HG03469 (cell line): Measurements from ENCODE around the gene AMOTL1.
"Not testable (repeated sequence)": the region's sequence is repeated elsewhere in the genome, so short reads cannot be mapped to it uniquely, and the experiment has no call there.

Experiments
- ATAC-seq: cut with Tn5 transposase; IDR thresholded peaks from one replicate; pipeline ENCODE4 v1.9.1; 2021; ENCODE audit warnings: mild to moderate bottlenecking, moderate library complexity, moderate number of reproducible peaks; ENCODE audit not compliant: unreplicated experiment

AMOTL1 gene

GRCh38 chr11:94792451-94792850 is 24.3 kb downstream of the AMOTL1 start:
- no peak for ATAC-seq

- ATAC-seq: no peak
Measured at GRCh38 chr11:94793002-94793401, 24.8 kb downstream of the AMOTL1 start.

- no peak for ATAC-seq
Measured at GRCh38 chr11:94793822-94794221, 25.7 kb downstream of the AMOTL1 start.

- ATAC-seq: no peak
Measured at GRCh38 chr11:94794287-94795168, 26.4 kb downstream of the AMOTL1 start.

- ATAC-seq: no peak
Measured at GRCh38 chr11:94795476-94796189, 27.5 kb downstream of the AMOTL1 start.

GRCh38 chr11:94796190-94796580 is 28.0 kb downstream of the AMOTL1 start:
- ATAC-seq: no peak

- ATAC-seq: no peak
Measured at GRCh38 chr11:94796863-94797262, 28.7 kb downstream of the AMOTL1 start.

GRCh38 chr11:94799726-94800125 is 31.6 kb downstream of the AMOTL1 start:
- no peak for ATAC-seq

GRCh38 chr11:94800414-94800813 is 32.3 kb downstream of the AMOTL1 start:
- no peak for ATAC-seq

GRCh38 chr11:94801866-94802460 is 33.8 kb downstream of the AMOTL1 start:
- no peak for ATAC-seq

GRCh38 chr11:94802501-94802900 is 34.3 kb downstream of the AMOTL1 start:
- ATAC-seq: no peak

- ATAC-seq: no peak
Measured at GRCh38 chr11:94803491-94803890, 35.3 kb downstream of the AMOTL1 start.

- ATAC-seq: no peak
Measured at GRCh38 chr11:94804874-94805273, 36.7 kb downstream of the AMOTL1 start.

GRCh38 chr11:94806014-94806413 is 37.9 kb downstream of the AMOTL1 start:
- no peak for ATAC-seq

- no peak for ATAC-seq
Measured at GRCh38 chr11:94806419-94806818, 38.3 kb downstream of the AMOTL1 start.

GRCh38 chr11:94809251-94809650 is 41.1 kb downstream of the AMOTL1 start:
- no peak for ATAC-seq

GRCh38 chr11:94812724-94813720 is 44.9 kb downstream of the AMOTL1 start:
- ATAC-seq: not testable (repeated sequence)

- ATAC-seq: no peak
Measured at GRCh38 chr11:94814272-94814976, 46.3 kb downstream of the AMOTL1 start.

- no peak for ATAC-seq
Measured at GRCh38 chr11:94815705-94816344, 47.7 kb downstream of the AMOTL1 start.
